SK-N-SH treated with all-trans-retinoic acid at 6 μM for 48 hours (cell line): ENCODE measurements around the gene NCS1.

ENCODE experiments used
- ARNTL ChIP-seq: fragments of 450-650 bp; formaldehyde crosslinking; IDR thresholded peaks from 2 replicates; pipeline ENCODE4 v1.5.0; 2020; ENCODE audit warnings: low read depth, mild to moderate bottlenecking, moderate library complexity, borderline replicate concordance
- CREB5 ChIP-seq: fragments of 250-450 bp; sonication (Bioruptor Pico); IDR thresholded peaks from 2 replicates; pipeline ENCODE4 v1.5.1; 2020; ENCODE audit warnings: low read depth, mild to moderate bottlenecking, moderate library complexity
- CSDC2 ChIP-seq: fragments of 250-450 bp; sonication (Bioruptor Pico); IDR thresholded peaks from 2 replicates; pipeline ENCODE4 v1.5.0; 2020; ENCODE audit warnings: mild to moderate bottlenecking, moderate library complexity
- CSRNP3 ChIP-seq: fragments of 250-450 bp; sonication (Bioruptor Pico); IDR thresholded peaks from 2 replicates; pipeline ENCODE4 v1.5.1; 2021; ENCODE audit warnings: mild to moderate bottlenecking, moderate library complexity
- GLIS3 ChIP-seq: fragments of 250-450 bp; sonication (Bioruptor Pico); IDR thresholded peaks from 2 replicates; pipeline ENCODE4 v1.5.0; 2020; ENCODE audit warnings: mild to moderate bottlenecking, moderate library complexity
- OSR1 ChIP-seq: fragments of 250-450 bp; sonication (Bioruptor Pico); IDR thresholded peaks from 2 replicates; pipeline ENCODE4 v1.8.0; 2022; ENCODE audit warnings: moderate library complexity, mild to moderate bottlenecking, inconsistent platforms
- TCF4 ChIP-seq: fragments of 250-450 bp; sonication (Bioruptor Pico); IDR thresholded peaks from 2 replicates; pipeline ENCODE4 v1.8.0; 2021; ENCODE audit warnings: mild to moderate bottlenecking, moderate library complexity, borderline replicate concordance
- TSHZ2 ChIP-seq: fragments of 250-450 bp; sonication (Bioruptor Pico); IDR thresholded peaks from 2 replicates; pipeline ENCODE4 v1.5.0; 2020; ENCODE audit warnings: mild to moderate bottlenecking, moderate library complexity
- ZFP3 ChIP-seq: fragments of 250-450 bp; sonication (Bioruptor Pico); IDR thresholded peaks from 2 replicates; pipeline ENCODE4 v1.5.0; 2020; ENCODE audit warnings: mild to moderate bottlenecking, moderate library complexity
- ZFP30 ChIP-seq: fragments of 450-650 bp; formaldehyde crosslinking; IDR thresholded peaks from 2 replicates; pipeline ENCODE4 v1.5.0; 2022; ENCODE audit warnings: mild to moderate bottlenecking, moderate library complexity

GRCh38 chr9:130122456-130122855 is 49.7 kb upstream of the NCS1 start:
- TF ChIP-seq CREB5 (CRISPR knock-in tag) (no peak), ZFP30 (CRISPR knock-in tag) (no peak), TCF4 (CRISPR knock-in tag) (no peak), ARNTL (no peak), GLIS3 (CRISPR knock-in tag) (no peak), ZFP3 (CRISPR knock-in tag) (no peak), CSDC2 (CRISPR knock-in tag) (no peak), TSHZ2 (CRISPR knock-in tag) (no peak), CSRNP3 (CRISPR knock-in tag) (no peak), OSR1 (CRISPR knock-in tag) (no peak)
